Measurements from ENCODE around the gene RSPH6A.
"Not testable (repeated sequence)": the region's sequence is repeated elsewhere in the genome, so short reads cannot be mapped to it uniquely, and the experiment has no call there.

Gene RSPH6A

GRCh38 chr19:45764475-45764874 is 50.6 kb downstream of the RSPH6A start:
- DNase-seq = no peak

- no peak for DNase-seq
Observed at GRCh38 chr19:45763691-45764294, 51.3 kb downstream of the RSPH6A start.

GRCh38 chr19:45762870-45763631 is 52.1 kb downstream of the RSPH6A start:
- DNase-seq = no peak

GRCh38 chr19:45761714-45762113 is 53.4 kb downstream of the RSPH6A start:
- no peak for DNase-seq

- no peak for DNase-seq
Observed at GRCh38 chr19:45758921-45759320, 56.2 kb downstream of the RSPH6A start.

GRCh38 chr19:45757695-45758094 is 57.4 kb downstream of the RSPH6A start:
- DNase-seq = no peak

GRCh38 chr19:45754323-45754722 is 60.8 kb downstream of the RSPH6A start:
- no peak for DNase-seq

- DNase-seq = peak; percentile 46
Observed at GRCh38 chr19:45753548-45753947, 61.6 kb downstream of the RSPH6A start.

- DNase-seq = no peak
Observed at GRCh38 chr19:45752639-45753038, 62.5 kb downstream of the RSPH6A start.

- not testable (repeated sequence) for DNase-seq
Observed at GRCh38 chr19:45751483-45751882, 63.6 kb downstream of the RSPH6A start.

GRCh38 chr19:45747513-45747912 is 67.6 kb downstream of the RSPH6A start:
- DNase-seq = no peak

GRCh38 chr19:45746866-45747265 is 68.2 kb downstream of the RSPH6A start:
- no peak for DNase-seq
